Dedifferentiated amniotic fluid mesenchymal stem cell (primary cell): ENCODE results near the gene COQ10A.
A peak's percentile ranks its signal among the peaks of the same experiment; 100 is the strongest.

Source experiments
- DNase-seq: peaks from one replicate; pipeline ENCODE4 v3.0.0-alpha.2; 2016; ENCODE audit errors: extremely low spot score

COQ10A gene

GRCh38 chr12:56266693-56267442 is at the start of gene COQ10A:
COQ10A (plus strand) TSS chr12:56266942; CDS start chr12:56267119, 177 bp downstream.
- DNase-seq = peak; percentile 83

- DNase-seq = no peak
Measured at GRCh38 chr12:56219840-56220239, 46.9 kb upstream of the COQ10A start.

- peak; percentile 51 for DNase-seq
Measured at GRCh38 chr12:56220611-56221231, 46.0 kb upstream of the COQ10A start.

GRCh38 chr12:56221232-56221756 is 45.4 kb upstream of the COQ10A start:
- peak; percentile 91 for DNase-seq

GRCh38 chr12:56221757-56222530 is 44.8 kb upstream of the COQ10A start, which contains the start of gene RNF41:
RNF41 (minus strand) TSS chr12:56221922; CDS start chr12:56214047, 7,875 bp downstream.
- peak; percentile 96 for DNase-seq

- DNase-seq = no peak
Measured at GRCh38 chr12:56222531-56222895, 44.2 kb upstream of the COQ10A start.

- no peak for DNase-seq
Measured at GRCh38 chr12:56223571-56224101, 43.1 kb upstream of the COQ10A start.

GRCh38 chr12:56224102-56224701 is 42.5 kb upstream of the COQ10A start, which contains the start of gene NABP2:
NABP2 (plus strand) TSS chr12:56224342; CDS start chr12:56224857, 515 bp downstream.
- peak; percentile 98 for DNase-seq

- no peak for DNase-seq
Measured at GRCh38 chr12:56224954-56225353, 41.8 kb upstream of the COQ10A start.

GRCh38 chr12:56229082-56229481 is 37.7 kb upstream of the COQ10A start:
- no peak for DNase-seq

- DNase-seq = no peak
Measured at GRCh38 chr12:56229916-56230431, 36.8 kb upstream of the COQ10A start, which contains the start of gene SLC39A5. SLC39A5 (plus strand) TSS chr12:56230051; CDS start chr12:56231275, 1,224 bp downstream.

GRCh38 chr12:56230432-56231183 is 36.1 kb upstream of the COQ10A start:
- no peak for DNase-seq

- DNase-seq = no peak
Measured at GRCh38 chr12:56231184-56231582, 35.6 kb upstream of the COQ10A start.

GRCh38 chr12:56234746-56235436 is 31.9 kb upstream of the COQ10A start:
- no peak for DNase-seq

GRCh38 chr12:56236091-56236490 is 30.7 kb upstream of the COQ10A start:
- DNase-seq = no peak

- DNase-seq = no peak
Measured at GRCh38 chr12:56236985-56237384, 29.8 kb upstream of the COQ10A start.

GRCh38 chr12:56237552-56237951 is 29.2 kb upstream of the COQ10A start:
- DNase-seq = no peak

- no peak for DNase-seq
Measured at GRCh38 chr12:56241424-56242303, 25.1 kb upstream of the COQ10A start.

GRCh38 chr12:56242986-56243385 is 23.8 kb upstream of the COQ10A start:
- no peak for DNase-seq
